HL-60/S4 (cell line): ENCODE data around the gene RBM41.
"Not testable (repeated sequence)": the region's sequence is repeated elsewhere in the genome, so short reads cannot be mapped to it uniquely, and the experiment has no call there.

Experiments
- in situ Hi-C: fragments of 300-500 bp; cut with MboI; formaldehyde crosslinking; loops from 2 replicates; pipeline ENCODE4 v1.14.3; 2022; ENCODE audit warnings: low sequenced_read_pairs

Gene RBM41

GRCh38 chrX:107118322-107119147, at the start of gene RBM41:
RBM41 (minus strand) TSS chrX:107118822; CDS start chrX:107118773, 49 bp downstream.
- in situ Hi-C loops = no loop called here

- in situ Hi-C loops = no loop called here
Measured at GRCh38 chrX:107168257-107168656, 49.6 kb upstream of the RBM41 start.

DNA sequence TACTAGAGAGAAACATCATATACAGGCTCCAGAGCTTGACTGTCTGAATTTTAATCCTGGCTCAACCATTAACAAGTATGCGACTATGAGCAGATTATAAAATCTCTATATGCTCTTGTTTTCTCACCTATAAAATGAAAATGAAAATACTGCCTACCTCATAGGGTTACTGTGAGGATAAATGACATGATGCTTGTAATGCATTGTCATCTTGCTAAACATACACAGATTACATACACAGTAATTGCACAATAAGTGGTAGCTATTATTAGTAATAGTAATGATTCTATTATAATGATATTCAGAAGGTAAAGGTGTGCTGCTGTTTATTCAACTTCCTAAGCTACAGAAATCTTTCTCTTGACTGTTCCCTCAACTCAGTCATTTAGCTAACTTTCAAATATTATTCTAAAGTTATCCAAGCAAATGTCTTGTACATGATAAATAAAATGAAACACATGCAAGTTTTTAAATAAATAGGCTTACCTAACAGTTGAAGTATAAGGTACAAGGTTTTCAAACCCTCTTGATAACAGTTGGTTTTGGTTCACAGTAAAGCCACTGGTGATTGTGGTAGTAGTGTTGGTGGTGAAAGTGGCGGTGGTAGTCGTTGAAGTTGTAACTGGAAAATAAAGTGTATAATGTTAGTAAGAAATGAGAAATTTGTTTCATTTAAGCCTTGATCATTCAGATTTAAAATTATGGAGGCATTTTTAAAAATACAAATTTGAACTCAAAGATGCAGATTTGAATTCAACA, 48.7 kb upstream of the RBM41 start:
- in situ Hi-C loops = no loop called here

GRCh38 chrX:107157618-107158017, 39.0 kb upstream of the RBM41 start:
- in situ Hi-C loops = not testable (repeated sequence)

- in situ Hi-C loops = not testable (repeated sequence)
Measured at GRCh38 chrX:107155621-107156430, 37.2 kb upstream of the RBM41 start.

DNA sequence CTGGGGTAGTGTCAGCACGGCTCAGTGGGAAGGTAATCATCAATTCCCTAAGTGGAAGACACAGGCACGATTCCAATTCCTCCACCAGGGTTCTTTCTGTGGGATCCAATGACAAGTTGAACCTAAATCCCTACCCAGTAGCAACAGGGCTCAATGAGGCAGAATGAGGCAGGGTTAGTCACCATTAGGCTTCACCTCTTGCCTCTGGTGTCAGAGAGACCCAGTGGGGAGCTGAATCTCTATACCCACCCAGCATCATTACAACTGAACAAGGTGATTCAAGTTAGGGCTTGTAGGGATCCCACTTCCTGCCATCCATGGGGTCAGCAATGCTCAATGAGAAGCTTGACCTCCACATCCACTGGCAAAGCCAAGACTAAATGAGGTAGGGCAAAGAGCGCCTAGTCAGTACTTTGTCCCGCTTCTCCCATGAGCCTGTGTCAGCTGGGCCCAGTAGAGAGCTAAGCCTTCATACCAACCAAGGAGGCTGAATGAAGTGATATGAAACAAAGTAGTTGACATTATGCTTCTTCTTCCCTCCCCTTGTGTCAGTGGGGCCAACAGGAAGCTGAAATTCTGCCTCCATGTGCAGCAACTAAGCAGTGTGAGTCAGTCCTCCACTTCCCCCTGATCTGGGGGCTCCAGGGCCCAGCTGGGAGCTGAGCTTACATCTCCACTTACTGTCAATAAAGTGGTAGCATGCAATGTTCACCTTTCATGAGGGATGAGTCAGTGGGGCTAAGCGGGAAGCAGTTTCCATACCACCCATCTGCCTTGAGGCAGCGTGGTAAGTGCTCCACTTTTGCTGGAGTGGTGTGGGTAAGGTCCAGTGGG, 36.4 kb upstream of the RBM41 start:
- in situ Hi-C loops = no loop called here

DNA sequence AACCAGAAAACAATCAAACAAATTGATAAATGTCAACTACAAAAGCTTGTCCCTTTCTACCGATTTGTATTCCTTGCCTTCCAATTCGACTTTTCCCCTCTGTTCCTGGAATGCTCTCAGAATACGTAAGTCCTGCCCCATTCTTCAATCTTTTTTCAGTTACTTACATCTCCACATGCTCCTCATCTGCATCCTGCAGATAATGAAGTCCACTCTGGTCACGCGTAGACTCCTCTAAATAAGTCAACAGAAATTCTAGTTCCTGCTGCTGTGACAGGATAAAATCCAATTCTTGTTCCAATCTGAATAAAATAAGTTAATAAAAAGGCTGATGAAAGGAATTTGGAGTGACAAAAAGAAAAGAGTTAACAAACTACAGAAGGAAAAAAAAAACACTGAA, 34.4 kb upstream of the RBM41 start:
- in situ Hi-C loops = no loop called here

DNA sequence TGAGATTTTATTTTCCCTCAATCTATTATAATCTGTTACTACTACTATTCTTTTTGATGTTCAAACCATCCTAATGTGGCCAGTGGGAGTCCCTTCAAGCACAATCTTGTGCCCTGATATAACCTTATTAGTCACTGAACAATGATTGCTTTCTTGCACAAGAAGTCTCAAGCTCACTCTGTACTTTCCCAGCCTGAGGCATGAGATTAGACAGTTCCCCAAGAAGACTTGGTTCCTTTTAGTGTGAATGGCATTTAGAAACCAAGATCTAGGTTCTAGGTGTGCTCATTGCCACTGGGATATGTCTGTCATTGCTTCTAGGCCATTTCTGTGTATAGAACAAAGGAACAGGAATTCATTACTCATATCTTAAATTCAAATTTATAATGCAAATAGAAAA, 28.0 kb upstream of the RBM41 start:
- in situ Hi-C loops = no loop called here

GRCh38 chrX:107135965-107136307, 17.3 kb upstream of the RBM41 start:
- in situ Hi-C loops = no loop called here

DNA sequence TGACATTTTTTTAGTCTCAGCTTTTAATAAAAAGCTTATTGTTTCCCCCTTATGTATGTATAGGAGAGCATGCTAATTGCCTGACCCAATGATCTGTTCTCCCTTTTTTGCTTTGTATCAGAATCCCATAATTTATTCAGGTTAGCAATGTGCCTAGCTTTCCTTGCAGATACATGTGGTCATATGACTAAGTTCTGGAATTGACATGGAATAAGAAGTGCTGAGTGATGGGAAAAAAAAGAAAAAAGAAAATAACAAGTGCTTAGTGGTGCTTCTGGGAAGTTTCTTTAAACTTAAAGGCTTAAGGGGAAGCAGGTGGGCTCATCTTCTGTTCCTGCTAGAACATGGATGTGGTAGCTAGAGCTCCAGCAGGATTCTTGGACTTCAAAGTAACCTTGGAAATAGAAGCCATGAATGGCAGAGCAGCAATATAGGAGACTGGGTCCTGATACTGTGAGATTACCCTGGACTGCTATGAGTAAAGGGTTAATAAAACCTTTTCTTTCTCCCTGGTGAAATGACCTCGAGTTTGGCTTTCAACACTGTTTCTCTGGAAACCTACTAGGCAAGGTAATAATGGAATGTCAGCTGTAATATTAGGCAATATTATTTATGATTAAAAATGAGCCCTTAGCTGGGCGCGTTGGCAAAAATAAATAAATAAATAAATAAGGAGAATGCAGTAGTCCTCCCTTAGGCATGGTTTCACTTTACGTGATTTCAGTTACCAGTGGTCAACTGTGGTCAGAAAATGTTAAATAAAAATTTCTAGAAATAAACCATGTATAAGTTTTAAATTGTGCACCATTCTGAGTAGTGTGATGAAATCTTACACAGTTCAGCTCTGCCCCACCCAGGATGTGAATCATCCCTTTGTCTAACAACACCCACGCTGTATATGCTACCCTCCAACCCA, 16.7 kb upstream of the RBM41 start:
- in situ Hi-C loops = no loop called here

DNA sequence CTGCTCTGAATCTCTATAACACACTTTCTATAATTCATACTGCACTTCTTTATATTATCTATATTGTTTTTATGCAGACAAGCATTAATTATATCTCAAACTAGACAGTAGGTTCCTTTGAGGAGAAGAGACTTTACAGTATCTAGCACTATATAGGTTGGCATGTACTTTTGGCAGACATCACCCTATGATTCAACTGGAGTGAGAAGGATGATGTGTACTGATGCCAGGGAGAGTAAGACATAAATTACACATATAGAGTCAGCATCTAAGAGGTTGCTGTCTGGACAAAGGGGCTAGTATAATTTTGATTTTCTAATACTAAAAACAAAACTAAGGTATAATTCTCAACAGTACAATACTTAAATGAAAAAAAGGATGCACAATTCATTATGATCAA, 5.1 kb upstream of the RBM41 start:
- in situ Hi-C loops = no loop called here

GRCh38 chrX:107119283-107119682, 661 bp upstream of the RBM41 start:
- in situ Hi-C loops = no loop called here

- in situ Hi-C loops = no loop called here
Measured at GRCh38 chrX:107117993-107118321, 665 bp downstream of the RBM41 start.

GRCh38 chrX:107107459-107107858, 11.2 kb downstream of the RBM41 start:
- in situ Hi-C loops = no loop called here

DNA sequence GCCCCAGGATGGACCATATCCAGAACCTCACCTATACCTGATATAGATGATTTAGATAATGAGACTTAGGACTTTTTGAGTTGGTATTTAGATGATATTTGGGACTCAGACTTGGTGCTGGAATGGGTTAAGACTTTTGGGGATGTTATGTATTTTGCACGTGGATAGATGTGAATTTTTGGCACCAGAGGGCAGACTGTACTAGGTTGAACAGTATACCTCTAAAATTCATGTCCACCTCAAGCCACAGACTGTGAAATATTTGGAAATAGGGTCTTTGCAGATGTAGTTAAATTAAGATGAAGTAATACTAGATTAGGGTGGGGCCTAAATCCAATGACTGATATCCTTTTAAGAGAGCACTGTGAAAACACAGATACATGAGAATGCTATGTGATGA, 15.6 kb downstream of the RBM41 start:
- in situ Hi-C loops = no loop called here

DNA sequence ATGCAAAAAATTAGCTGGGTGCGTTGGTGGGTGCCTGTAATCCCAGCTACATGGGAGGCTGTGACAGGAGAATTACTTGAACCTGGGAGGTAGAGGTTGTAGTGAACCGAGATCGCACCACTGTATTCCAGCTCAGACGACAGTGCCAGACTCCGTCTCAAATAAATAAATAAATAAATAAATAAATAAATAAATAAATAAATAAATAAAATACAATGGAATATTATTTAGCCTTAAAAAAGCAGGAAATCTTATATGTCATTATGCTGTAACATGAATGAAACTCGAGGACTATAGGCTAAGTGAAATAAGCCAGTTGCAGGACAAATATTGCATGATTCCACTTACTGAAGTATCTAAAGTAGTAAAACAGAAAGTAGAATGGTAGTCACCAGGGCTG, 42.5 kb downstream of the RBM41 start:
- in situ Hi-C loops = no loop called here

- in situ Hi-C loops = not testable (repeated sequence)
Measured at GRCh38 chrX:107057731-107058130, 60.9 kb downstream of the RBM41 start.

DNA sequence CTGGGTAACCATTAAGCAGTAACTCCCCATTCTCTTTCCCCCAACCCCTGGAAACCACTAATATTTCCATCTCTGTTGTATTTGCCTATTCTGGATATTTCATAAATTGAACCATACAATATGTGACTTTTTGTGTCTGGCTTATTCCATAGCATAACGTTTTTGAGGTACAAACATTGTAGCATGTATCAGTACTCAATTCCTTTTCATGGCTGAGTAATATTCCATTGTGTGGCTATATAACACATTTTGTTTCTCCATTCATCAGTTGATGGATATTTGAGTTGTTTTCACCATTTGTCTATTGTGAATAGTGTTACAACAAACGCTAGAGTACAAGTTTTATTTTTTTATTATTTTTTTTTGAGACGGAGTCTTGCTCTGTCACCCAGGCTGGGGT, 63.6 kb downstream of the RBM41 start:
- in situ Hi-C loops = no loop called here

DNA sequence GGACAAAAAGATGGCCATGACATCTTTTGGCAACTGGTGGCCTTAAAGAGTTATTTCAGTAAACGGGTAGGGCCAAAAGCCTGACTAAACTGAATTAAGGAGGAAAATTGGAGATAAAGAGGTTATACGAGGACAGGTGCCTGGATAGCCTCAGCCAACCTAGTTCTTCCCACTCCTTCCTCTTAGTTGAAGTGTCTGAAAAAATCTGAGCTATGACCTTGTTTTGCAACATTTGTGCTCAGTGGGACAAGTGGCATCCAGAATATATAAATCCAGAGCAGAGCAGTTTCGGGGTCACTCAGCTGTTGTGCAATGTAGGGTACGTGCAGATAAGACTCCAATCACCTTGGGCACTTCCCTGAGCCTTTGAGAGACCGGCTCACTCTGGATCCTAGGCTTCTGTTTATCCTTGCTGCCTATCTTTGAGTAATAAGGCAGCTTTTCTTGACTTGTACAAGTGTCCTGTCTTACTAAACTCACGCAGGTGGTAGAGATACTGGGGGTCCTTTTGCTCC, 68.4 kb downstream of the RBM41 start:
- in situ Hi-C loops = no loop called here

- in situ Hi-C loops = no loop called here
Measured at GRCh38 chrX:107047622-107048021, 71.0 kb downstream of the RBM41 start.
